KBM-7 (cell line): Measurements from ENCODE around the gene FMNL2.
"Not testable (repeated sequence)": the region's sequence is repeated elsewhere in the genome, so short reads cannot be mapped to it uniquely, and the experiment has no call there.

Experiments used
- DNase-seq: peaks from one replicate; pipeline ENCODE4 v3.0.0-alpha.2; 2015
- in situ Hi-C: fragments of 300-500 bp; cut with MboI; formaldehyde crosslinking; loops from 2 replicates; pipeline ENCODE4 v1.14.3; 2020; ENCODE audit warnings: low sequenced_read_pairs, low pct_unique_long_range_greater_than_20kb, mixed read lengths

The FMNL2 gene

DNA sequence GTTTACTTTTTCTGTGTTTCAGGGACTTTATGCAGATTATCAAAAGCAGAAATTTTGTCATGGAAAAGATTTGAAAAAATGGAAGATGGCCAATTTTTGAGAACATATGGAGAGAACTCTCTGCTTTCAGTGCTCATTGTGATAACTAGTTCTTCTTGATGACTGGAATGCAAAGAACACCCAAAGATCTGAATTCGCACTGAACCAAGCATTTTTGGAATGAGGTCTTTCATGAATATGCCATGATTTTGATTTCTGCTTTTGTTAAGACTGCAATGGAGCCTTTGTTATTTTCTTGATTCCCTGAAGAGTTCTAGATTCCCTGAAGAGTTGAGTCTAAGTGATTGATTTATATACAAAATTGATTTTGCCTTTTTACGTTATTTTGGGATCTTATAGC, 124.1 kb downstream of the FMNL2 start:
- in situ Hi-C loops, result no loop called here
- no peak for DNase-seq

DNA sequence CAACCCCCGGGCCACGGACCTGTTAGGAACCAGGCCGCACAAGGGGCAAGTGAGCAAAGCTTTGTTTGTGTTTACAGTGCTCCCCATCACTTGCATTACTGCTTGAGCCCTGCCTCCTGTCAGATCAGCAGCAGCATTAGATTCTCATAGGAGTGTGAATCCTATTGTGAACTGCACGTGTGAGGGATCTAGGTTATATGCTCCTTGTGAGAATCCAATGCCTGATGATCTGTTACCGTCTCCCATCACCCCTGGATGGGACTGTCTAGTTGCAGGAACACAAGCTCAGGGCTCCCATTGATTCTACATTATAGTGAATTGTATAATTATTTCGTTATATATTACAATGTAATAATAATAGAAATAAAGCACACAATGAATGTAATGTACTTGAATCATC, 125.6 kb downstream of the FMNL2 start:
- no peak for DNase-seq
- in situ Hi-C loops, result no loop called here

DNA sequence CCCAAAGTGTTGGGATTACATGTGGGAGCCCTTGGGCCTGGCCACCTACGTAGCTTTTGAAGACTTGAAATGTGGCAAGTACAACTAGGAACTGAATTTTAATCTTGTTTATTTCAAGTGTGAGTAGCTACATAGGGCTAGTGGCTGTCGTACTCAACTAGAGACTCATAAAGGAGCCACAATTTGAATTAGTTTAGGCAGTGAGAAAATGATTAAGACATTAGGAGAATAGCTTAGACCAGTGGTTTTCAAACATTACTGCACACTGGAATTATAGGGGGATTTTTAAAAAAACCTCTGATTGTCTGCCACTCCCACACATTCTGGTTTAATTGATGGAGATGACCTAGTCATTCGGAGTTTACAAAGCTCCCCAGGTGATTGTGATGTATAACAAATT, 127.1 kb downstream of the FMNL2 start:
- no peak for DNase-seq
- in situ Hi-C loops, result no loop called here

DNA sequence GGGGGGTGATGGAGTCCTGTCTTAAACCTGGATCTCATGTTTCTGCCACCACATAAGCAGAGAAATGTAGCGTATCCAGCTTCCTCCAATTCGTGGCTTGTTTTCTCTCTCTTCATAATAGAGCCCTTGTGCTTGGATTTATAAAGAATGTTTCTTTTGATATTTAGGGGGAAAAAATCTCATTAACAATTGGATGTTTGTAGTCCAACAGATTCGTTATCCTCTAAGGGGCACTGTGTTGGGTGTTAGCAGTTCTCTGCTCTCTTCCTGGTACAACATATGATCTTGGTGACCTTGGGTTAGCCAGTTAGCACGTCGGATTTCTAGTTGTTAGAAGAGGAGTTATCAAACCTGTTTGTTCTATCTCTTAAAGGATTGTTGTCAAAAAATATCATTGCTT, 127.8 kb downstream of the FMNL2 start:
- in situ Hi-C loops, result no loop called here
- no peak for DNase-seq

DNA sequence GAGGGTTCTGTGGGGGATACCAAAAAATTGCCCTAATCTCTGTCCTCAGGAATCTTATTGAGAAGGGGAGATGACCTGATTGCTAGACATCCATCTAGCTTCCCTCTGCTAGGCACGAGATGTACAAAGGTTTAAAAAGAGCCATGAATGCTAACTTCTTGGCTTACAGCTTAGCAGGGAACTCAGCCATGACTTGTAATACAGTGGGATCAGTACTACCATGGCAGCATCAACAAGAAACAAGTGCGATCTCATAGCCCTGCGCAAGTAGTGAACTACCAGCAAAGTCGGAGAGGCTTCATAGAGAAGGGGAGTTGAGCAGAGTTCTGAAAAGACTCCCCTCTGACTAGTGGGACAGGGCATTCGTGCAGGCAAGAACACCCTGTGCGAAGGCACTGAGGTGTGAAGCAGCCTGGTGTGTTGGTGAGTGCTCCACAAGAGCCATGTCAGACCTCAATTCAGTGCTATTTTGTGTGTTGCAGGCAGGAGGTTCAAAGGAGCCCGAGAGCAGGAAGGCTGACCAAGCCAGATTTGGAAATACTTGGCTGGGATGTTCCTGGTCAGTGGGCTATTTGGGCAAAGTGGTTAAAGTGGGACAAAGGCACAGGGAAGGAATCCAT, 130.0 kb downstream of the FMNL2 start:
- in situ Hi-C loops, result no loop called here
- DNase-seq, result no peak

DNA sequence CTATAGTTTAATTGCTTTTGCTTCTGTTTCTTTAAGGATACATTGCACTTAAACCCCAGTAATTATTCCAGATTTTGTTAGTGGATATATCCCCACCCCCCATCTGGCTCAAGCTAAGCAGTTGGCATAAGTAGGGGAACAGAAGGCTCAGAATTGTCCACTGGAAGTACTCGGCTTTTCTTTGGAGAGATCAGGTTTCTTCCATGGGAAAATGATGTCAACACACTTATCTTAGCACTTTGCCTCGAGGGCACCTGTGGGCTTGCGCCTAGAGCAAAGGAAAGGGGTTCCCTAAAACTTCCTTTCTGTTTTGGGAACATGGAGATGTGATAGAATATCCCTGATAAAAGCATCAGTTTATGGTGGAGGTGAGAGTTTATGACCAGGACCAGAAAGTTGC, 130.6 kb downstream of the FMNL2 start:
- in situ Hi-C loops, result no loop called here

DNA sequence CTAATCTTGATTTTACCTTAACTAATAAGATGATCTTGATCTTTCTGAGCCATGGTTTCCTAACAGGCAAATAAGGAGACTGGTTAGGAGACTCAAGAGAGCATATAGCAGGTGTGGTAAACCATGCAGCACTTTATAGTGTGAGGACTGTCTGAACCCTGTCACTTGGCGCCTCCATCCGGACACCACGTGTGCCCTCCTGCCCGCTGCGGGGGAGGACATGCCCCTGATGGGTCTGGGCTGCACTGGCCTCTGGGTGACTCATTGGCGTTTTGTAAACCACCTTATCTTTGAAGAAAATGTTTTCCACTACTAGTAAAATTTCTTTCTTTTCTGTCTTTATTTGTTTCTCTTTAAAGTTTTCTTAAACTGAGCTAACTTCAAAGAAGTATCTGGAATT, 131.1 kb downstream of the FMNL2 start:
- in situ Hi-C loops, result no loop called here
- DNase-seq, result peak; percentile 41

More for the DNA sequence above, 130.6 kb downstream of the FMNL2 start:
- no peak for DNase-seq

DNA sequence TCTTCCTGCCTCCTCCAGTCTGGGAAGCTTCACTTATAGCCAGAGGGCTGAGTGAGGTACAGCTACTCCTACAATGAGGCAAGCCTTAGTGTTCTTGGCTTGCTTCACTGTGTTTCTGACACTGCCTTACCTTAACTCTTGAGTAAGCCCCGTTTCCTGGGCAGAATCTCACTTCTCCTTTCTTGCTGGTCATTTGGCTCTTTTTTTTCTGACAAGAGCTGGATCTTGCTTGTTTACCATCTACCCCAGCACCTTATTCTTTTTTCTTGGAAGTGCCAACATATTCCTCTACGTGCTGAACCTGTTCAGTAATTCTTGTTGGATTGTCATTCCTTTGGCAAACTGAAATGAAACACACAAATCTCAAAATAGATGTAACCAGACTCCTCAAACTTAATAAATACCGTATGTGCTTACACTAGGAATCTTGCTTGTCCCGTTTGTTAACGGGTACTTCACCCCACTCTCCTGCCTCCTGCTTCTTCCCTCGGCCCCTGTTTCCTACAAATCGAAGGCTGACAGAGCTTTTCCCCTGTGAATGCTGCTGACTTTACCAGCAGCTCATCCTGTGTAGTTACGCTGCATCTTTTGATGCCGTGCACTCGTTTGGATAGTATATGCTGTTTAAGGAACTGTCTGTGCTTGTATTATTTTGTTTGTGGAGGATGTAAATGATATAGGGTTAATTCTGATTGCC, 132.2 kb downstream of the FMNL2 start:
- DNase-seq, result peak; percentile 71
- in situ Hi-C loops, result no loop called here

DNA sequence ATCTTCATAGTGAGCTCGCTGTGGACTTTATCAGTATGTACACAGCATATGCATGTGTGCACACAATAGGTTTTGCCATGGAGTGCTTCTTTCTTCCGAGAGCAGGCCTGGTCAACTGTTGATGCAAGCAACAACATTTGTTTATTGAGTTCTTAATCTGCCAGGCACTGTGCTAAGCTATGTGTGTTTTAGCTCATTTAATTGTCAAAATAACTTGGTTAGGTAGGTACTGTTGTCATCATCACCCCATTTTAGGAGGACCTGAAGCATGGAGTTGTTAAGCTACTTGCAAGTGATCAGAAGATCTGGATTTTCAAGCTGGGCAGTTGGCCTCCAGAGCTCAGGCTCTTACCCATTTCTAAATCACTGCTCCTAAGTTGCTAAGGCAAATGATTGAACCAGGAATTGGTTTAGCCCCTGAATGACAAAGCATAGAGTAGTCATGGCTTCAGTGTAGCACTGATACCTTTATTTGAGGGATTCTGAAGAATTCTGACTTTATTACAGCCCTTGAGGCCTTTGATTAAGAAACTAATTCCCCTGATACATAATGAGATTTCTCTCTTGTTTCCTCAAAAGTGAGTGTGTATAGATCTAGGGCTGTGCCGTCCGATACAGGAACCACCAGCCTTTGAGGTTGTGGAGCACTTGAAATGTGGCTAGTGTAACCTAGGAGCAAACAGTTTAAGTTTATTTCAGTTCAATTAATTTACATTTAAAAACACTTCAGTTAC, 132.9 kb downstream of the FMNL2 start:
- no peak for DNase-seq
- in situ Hi-C loops, result no loop called here

DNA sequence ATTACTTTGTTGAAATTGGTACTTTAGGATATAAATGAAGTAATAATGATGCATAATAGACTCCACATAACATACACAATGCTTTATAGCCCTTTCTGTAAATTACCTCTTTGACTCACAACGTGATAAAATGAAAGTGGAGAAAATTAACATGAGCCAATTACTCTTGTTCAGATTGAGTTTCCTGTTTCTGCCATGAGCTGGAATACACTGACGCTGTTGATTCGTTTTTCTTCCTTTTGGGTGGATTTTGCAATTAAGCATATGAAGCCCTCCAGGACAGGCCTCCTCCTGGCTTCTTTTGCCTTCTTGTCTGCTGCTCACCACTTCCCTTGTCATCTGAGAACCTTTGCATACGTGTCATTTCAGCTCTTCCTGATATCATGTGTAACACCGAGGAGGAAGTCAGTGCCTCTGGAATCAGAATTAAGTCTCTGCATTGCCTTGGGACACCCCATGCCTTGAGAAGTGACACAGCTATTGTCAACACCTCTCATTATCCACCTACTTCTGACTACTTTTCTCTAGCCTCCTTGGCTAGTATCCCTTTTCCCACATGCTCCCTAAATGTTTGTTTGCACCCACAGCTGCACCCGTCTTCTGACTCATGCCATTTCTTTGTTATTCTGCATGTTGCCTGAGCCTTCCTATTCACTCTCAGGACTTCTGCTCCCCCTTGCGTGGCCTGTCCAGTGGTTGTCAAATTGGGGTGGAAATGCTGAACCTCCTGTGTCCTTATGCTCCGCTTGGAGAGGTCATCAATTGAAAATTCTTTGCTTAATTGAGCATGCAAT, 134.1 kb downstream of the FMNL2 start:
- in situ Hi-C loops, result no loop called here
- DNase-seq, result peak; percentile 86

DNA sequence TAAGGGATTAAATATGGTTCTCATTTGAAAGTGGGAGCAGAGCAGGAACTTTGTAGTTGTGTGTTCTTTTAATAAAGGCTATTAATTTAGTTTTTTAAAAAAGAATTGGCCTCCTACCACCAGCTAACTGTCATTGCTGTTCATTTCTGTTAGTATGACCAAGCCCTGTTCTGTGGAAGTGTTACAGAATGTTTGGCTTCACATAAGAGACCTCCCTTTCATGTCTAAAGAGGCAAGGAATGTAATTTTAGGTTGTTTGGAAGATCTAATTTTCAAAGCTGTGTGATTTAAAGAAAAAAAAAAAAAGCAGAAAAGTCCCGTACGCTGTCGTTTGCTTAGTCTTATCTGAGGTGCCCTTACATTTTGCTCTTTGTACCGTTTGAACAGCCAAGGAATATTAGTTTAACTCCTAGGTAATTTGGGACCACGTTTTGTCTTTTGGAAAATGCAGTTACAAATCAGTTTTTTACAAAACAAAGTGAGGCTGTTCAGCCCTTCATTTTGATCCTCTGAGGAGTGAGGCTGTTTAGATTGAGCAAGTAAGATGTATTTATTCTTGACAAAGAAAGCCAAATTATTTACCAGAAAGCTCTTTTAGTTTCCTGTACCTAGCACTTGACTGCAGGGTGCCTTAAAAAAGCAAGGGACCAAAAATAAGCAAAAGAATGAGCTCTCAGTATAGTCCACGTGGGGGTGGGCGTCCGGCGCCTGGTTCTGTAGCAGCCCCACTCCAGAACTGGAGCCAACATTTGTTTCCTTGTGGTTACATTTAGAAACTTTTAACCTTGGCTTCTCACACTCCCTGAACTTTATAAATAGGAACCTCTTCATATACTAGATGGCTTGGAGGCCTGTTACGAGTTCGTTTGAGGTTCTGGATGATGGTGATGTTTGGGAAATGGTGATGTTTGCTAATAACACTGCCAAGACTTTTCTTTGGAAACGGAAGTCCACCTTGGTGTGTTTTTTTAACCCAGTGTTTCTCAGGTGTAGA, 136.2 kb downstream of the FMNL2 start:
- DNase-seq, result no peak
- in situ Hi-C loops, result no loop called here

DNA sequence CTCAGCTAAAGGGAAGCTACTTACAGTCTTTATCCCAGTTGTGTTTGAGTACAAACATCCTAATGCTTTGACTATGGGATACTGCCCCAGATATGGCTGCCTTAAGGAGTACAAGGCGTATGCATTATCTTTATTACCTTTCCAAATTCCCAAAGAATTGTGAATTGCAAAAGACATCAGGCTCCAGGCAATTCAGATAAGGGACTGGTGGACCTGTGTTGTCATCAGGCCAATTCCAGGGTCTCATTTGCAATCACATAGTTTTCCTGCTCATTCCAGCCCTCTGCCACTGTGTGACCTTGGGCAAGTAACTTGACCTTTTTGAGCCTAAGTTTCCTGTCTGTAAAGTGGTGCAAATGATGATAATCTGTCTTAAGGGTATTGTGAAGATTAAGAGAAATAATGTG, 137.5 kb downstream of the FMNL2 start:
- in situ Hi-C loops, result no loop called here
- no peak for DNase-seq

DNA sequence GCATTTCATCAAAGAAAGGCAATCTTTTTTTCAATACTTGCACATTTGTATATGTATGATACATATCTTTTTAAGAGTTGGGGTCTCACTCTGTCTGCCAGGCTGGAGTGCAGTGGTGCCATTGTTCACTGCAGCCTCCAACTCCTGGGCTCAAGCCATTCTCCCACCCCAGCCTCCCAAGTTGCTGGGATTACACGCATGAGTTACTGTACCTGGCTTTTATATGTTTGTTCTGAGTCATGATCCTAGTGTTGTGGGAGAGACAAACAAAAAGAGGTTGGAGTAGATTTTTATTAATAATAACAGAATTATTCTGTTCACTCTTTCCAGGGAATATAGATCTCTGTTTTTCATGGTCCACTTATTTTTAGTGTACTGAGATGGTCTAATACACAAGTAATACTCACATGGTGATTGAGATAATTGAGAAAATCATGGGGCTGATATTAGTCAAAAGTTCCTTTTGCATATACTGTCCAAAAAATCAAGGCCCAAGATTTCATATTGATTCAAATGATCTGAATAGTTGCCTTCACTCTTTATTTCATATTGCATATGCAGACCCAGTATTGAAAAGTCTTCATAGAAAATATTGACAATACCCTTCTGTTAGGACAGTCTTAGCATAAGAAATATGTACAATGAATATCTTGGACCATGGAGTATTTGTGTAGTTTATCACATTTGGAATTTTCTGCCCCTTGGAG, 138.3 kb downstream of the FMNL2 start:
- in situ Hi-C loops, result no loop called here

DNA sequence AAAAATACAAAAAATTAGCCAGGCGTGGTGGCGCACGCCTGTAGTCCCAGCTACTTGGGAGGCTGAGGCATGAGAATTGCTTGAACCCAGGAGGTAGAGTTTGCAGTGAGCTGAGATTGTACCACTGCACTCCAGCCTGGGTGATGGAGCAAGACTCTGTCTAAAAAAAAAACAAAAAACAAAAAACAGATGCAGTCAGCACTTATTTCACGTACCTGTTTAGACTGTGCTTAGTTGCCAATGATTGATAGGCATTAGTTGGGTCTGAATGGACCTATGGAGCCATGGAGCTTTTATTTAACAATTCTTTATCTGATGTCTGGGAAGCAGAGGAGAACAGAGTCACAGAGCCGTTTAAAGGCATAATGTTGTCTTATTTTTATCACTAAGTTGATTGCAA, 139.5 kb downstream of the FMNL2 start:
- DNase-seq, in situ Hi-C loops: not testable (repeated sequence)

More for the DNA sequence above, 138.3 kb downstream of the FMNL2 start:
- no peak for DNase-seq

DNA sequence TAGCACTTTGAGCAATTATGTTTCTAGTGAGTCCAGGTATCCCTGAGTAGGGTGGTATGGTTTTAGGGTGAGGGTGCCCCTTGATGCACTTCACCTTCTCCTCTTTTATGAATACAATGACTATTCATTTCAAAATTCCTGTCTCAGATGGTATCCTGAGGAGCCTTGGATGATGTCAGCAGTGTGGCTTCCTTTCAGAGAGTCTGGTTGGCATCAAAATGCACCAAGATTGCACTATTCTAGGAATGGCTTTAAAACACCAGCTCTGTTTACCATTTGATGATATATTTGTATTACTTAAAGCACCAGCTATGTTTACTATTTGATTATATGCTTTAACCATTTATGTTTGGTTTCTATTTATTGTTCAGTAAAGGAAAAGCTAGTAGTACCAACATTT, 141.0 kb downstream of the FMNL2 start:
- in situ Hi-C loops, result no loop called here
- DNase-seq, result no peak

DNA sequence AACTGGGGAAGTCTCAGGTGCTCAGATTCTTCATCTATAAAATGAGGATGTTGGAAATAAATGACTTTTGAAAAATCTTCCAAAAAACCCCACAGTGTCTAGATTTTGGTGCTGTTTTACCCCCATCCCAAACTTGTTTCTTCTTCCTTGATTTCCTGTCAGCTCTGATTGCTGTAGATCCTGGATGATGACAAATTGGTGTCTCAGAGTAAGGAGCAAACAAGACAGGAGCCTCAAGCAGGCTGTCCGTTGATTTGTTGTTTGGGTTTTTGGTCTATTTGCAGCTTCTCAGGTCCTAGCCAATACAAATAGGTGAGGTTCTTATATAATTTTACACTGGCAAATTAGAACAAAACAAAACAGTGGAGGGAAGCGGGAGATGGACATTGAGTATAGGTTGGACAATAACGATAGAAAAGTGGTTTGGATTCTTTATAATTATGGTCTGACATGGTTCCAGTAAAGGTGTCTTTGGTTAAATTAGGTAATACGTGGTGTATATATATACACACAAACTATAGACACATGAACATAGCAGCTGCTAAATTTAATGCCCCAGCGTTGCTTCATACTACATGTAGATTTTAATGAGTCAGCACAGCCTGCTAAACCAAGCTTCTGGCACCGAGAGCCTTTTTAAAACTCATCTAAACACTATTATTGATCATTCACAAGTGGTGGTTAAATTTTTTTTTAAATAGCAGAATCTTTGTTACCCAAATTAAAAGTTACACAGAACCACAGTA, 142.5 kb downstream of the FMNL2 start:
- in situ Hi-C loops, result no loop called here

DNA sequence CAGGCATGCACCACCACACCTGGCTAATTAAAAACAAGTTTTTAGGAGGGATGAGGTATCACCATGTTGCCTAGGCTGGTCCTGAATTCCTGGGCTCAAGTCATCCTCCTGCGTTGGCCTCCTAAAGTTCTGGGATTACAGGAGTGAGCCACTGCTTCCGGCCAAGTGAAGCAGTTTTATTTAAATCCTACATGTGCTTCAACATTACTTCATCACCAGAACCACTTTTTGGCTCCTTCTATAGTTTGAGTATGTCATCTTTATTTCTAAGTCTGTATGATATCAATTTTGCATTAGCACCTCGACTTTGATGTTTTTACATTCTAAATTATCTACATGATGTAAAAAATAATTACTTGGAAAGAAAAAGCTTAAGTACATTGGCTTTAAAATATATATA, 144.3 kb downstream of the FMNL2 start:
- no peak for DNase-seq
- in situ Hi-C loops, result no loop called here

More for the DNA sequence above, 142.5 kb downstream of the FMNL2 start:
- DNase-seq, result no peak
